ENCODE data around the gene PPP6R3. TPM values are rescaled to one million over a fixed set of nuclear protein-coding genes. Genes with fewer than 3 reads are reported as not detected.
A peak's percentile ranks its signal among the peaks of the same experiment; 100 is the strongest.

Gene PPP6R3
- total and polyA plus RNA-seq, 2 of the 13 experiments (the other 11 are each of a cell fraction or from before 2014, with no cell fraction given) = 41.2 to 83.4 TPM

GRCh38 chr11:68457898-68458249, 2.7 kb upstream of the PPP6R3 start (continued):
- TF ChIP-seq, protein P1, sequence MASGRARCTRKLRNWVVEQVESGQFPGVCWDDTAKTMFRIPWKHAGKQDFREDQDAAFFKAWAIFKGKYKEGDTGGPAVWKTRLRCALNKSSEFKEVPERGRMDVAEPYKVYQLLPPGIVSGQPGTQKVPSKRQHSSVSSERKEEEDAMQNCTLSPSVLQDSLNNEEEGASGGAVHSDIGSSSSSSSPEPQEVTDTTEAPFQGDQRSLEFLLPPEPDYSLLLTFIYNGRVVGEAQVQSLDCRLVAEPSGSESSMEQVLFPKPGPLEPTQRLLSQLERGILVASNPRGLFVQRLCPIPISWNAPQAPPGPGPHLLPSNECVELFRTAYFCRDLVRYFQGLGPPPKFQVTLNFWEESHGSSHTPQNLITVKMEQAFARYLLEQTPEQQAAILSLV (CRISPR knock-in tag; IDR thresholded peaks at IDR 0.05; ENCODE audit: borderline replicate concordance) = no peak
- TF ChIP-seq SYNCRIP (IDR thresholded peaks at IDR 0.05; ENCODE audit: insufficient read depth, low read depth, low read length) = no peak
- TF ChIP-seq ETV5 (CRISPR knock-in tag; IDR thresholded peaks at IDR 0.05; ENCODE audit: borderline replicate concordance) = peak; percentile 45; the same call in 1 of the 2 replicates
- no peak for TF ChIP-seq XBP1 (CRISPR knock-in tag; IDR thresholded peaks at IDR 0.05)
- TF ChIP-seq ARNT2 (CRISPR knock-in tag; IDR thresholded peaks at IDR 0.05; ENCODE audit: low read depth) = no peak
- TF ChIP-seq NRL (CRISPR knock-in tag; IDR thresholded peaks at IDR 0.05; ENCODE audit: borderline replicate concordance) = peak; percentile 77; the same call in 1 of the 2 replicates
- TF ChIP-seq ZSCAN9 (CRISPR knock-in tag; IDR thresholded peaks at IDR 0.05; ENCODE audit: borderline replicate concordance) = no peak
- 0 out of 2 replicates have a peak, but pooled peaks have one; percentile 25 for TF ChIP-seq SAP130 (CRISPR knock-in tag; IDR thresholded peaks at IDR 0.05; ENCODE audit: low read depth)
- TF ChIP-seq ZSCAN31 (CRISPR knock-in tag; IDR thresholded peaks at IDR 0.05; ENCODE audit: low read depth) = peak; percentile 37; the same call in 1 of the 2 replicates
- 0 out of 2 replicates have a peak, but pooled peaks have one; percentile 49 for TF ChIP-seq ZNF772 (CRISPR knock-in tag; IDR thresholded peaks at IDR 0.05)
- TF ChIP-seq, protein P2, sequence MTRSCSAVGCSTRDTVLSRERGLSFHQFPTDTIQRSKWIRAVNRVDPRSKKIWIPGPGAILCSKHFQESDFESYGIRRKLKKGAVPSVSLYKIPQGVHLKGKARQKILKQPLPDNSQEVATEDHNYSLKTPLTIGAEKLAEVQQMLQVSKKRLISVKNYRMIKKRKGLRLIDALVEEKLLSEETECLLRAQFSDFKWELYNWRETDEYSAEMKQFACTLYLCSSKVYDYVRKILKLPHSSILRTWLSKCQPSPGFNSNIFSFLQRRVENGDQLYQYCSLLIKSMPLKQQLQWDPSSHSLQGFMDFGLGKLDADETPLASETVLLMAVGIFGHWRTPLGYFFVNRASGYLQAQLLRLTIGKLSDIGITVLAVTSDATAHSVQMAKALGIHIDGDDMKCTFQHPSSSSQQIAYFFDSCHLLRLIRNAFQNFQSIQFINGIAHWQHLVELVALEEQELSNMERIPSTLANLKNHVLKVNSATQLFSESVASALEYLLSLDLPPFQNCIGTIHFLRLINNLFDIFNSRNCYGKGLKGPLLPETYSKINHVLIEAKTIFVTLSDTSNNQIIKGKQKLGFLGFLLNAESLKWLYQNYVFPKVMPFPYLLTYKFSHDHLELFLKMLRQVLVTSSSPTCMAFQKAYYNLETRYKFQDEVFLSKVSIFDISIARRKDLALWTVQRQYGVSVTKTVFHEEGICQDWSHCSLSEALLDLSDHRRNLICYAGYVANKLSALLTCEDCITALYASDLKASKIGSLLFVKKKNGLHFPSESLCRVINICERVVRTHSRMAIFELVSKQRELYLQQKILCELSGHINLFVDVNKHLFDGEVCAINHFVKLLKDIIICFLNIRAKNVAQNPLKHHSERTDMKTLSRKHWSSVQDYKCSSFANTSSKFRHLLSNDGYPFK (CRISPR knock-in tag; IDR thresholded peaks at IDR 0.05; ENCODE audit: borderline replicate concordance) = peak; percentile 87
- 0 out of 4 replicates have a peak, but pooled peaks of 1 of the 2 experiments have one; percentile 35 for TF ChIP-seq POLR2A (IDR thresholded peaks at IDR 0.05; ENCODE audit: insufficient read depth in 1 of 2, low read depth in 2 of 2, low read length in 2 of 2)
- 0 out of 2 replicates have a peak, but pooled peaks have one; percentile 47 for TF ChIP-seq GABPB1 (CRISPR knock-in tag; IDR thresholded peaks at IDR 0.05)
- 0 out of 2 replicates have a peak, but pooled peaks have one; percentile 6 for TF ChIP-seq GATAD2A (CRISPR knock-in tag; IDR thresholded peaks at IDR 0.05)
- TF ChIP-seq, protein P3, sequence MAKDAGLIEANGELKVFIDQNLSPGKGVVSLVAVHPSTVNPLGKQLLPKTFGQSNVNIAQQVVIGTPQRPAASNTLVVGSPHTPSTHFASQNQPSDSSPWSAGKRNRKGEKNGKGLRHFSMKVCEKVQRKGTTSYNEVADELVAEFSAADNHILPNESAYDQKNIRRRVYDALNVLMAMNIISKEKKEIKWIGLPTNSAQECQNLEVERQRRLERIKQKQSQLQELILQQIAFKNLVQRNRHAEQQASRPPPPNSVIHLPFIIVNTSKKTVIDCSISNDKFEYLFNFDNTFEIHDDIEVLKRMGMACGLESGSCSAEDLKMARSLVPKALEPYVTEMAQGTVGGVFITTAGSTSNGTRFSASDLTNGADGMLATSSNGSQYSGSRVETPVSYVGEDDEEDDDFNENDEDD (CRISPR knock-in tag; IDR thresholded peaks at IDR 0.05; ENCODE audit: borderline replicate concordance) = peak; percentile 25; the same call in 1 of the 2 replicates
- TF ChIP-seq GABPA (IDR thresholded peaks at IDR 0.05; ENCODE audit: low read depth, low read length) = peak; percentile 15; the same call in 1 of the 2 replicates
- TF ChIP-seq GABPA (CRISPR knock-in tag; IDR thresholded peaks at IDR 0.05; ENCODE audit: low read depth) = peak; percentile 61
- TF ChIP-seq ZNF747 (CRISPR knock-in tag; IDR thresholded peaks at IDR 0.05; ENCODE audit: borderline replicate concordance) = 0 out of 2 replicates have a peak, but pooled peaks have one; percentile 70
- TF ChIP-seq MAX (IDR thresholded peaks at IDR 0.05) = peak; percentile 43; the same call in 1 of the 2 replicates
- TF ChIP-seq ZNF296 (CRISPR knock-in tag; conservative IDR thresholded peaks at IDR 0.05) = no peak
- no peak for TF ChIP-seq MAZ (IDR thresholded peaks at IDR 0.05; ENCODE audit: borderline replicate concordance, low read depth, low read length)
- TF ChIP-seq MAZ (CRISPR knock-in tag; IDR thresholded peaks at IDR 0.05; ENCODE audit: low read depth) = peak; percentile 62; the same call in 1 of the 2 replicates
- TF ChIP-seq EHMT2 (IDR thresholded peaks at IDR 0.05; ENCODE audit: borderline replicate concordance, low read depth, low read length) = no peak
- peak; percentile 26 for TF ChIP-seq TEAD3 (CRISPR knock-in tag; optimal IDR thresholded peaks at IDR 0.05; ENCODE audit: borderline replicate concordance)
- no peak for TF ChIP-seq REPIN1 (CRISPR knock-in tag; IDR thresholded peaks at IDR 0.05; ENCODE audit: borderline replicate concordance, low read depth)
